HepG2 (cell line): ENCODE measurements around the gene ENO1. TPM values are rescaled to one million over a fixed set of nuclear protein-coding genes. Genes with fewer than 3 reads are reported as not detected.

Experiments used
- MED8 ChIP-seq: sonication (generic); formaldehyde crosslinking; IDR thresholded peaks from 2 replicates; pipeline ENCODE4 v1.8.1; 2023; ENCODE audit warnings: mild to moderate bottlenecking, missing genetic modification reagents; ENCODE audit not compliant: insufficient replicate concordance
- NRL ChIP-seq: sonication (generic); formaldehyde crosslinking; IDR thresholded peaks from 2 replicates; pipeline ENCODE4 v1.5.0; 2020; ENCODE audit warnings: missing genetic modification reagents, mild to moderate bottlenecking, moderate library complexity, borderline replicate concordance
- POLR2AphosphoS5 ChIP-seq: IDR thresholded peaks from 2 replicates; pipeline ENCODE4 v1.6.1; 2012; ENCODE audit warnings: low read depth, low read length
- POLR2G ChIP-seq: fragments of 200-400 bp; formaldehyde crosslinking; IDR thresholded peaks from 2 replicates; pipeline ENCODE4 v1.6.1; 2018; ENCODE audit warnings: mild to moderate bottlenecking, low read depth, low read length, moderate library complexity
- polyA plus RNA-seq, 8 experiments: library from polyadenylated mRNA; depleted of rRNA in 3 of 8; stranded (reverse) in 7 of 8; unstranded in 1 of 8; fragments of >200 nt; fragmentation: Illumina TruSeq in 4 of 8; extraction: Trizol in 4 of 8; gene quantifications; 2 replicates each; pipeline versions ENCODE4 v1.2.1 to v1.2.3, GENCODE V29; 2011 to 2016; ENCODE audit warnings: low read depth in 4 of 8, missing spikeins in 1 of 8, mixed read lengths in 1 of 8; ENCODE audit not compliant: insufficient read depth in 1 of 8
- total RNA-seq, 5 experiments: library from RNA; depleted of rRNA; stranded (reverse); fragments of >200 nt; fragmentation: Illumina TruSeq; extraction: Trizol; gene quantifications; 2 replicates each; pipeline ENCODE4 v1.2.3, GENCODE V29; 2016; ENCODE audit warnings: low read depth in 1 of 5
- TF ChIP-seq, protein P1 (sequence below): sonication (generic); formaldehyde crosslinking; conservative IDR thresholded peaks from 2 replicates; pipeline ENCODE4 v1.8.0; 2022; ENCODE audit warnings: missing genetic modification reagents
- TF ChIP-seq, protein P2 (sequence below): IDR thresholded peaks from 2 replicates; pipeline ENCODE4 v1.6.1; 2012; ENCODE audit warnings: low read length, improper control_type of control experiment

The ENO1 gene
- total and polyA plus RNA-seq, 2 of the 13 experiments (the other 11 are each of a cell fraction or from before 2014, with no cell fraction given), result 1,559 to 3,103 TPM

DNA sequence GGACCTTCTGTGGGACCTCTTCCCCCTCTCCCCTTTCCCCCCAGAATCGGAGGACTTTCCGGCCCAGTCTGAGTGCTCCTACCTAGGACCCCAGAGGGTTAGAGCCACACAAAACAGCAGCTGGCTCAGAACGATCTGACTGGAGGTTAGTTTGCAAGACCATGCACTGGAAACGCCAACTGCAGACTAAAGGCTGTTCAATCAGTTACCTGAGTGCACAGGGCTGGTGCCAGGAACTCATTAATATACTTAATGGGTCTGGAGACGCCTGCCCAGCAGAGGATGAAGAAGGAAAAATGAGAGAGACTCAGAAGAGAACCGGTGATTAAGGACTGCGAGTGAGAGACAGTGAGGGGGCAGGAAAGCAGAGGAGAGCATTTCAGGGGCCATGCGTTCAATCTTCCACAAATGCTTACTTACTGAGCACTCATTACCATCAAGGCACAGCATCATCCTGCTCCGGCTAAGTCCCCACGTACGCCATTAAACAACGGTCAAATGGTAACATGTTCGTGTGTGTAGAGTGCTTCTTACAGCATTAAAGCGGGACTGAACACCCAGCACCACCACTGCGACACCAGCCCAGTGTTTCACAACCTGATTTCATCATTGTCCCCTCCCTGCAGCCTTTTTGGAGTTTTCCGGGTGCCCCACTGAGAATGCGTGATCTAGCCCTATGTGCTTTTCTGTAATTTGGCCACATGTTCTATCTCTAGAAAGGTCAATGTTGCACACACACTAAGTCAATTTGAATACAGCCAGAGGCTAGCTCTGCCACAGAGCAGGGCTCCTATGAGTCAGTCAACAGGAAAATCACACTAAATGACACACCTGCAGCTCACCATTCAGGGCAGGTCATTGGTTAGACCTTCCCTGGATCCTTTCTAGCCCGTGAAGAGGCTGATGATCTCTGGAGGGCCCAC is 7.6 kb downstream of the ENO1 start (continued):
- TF ChIP-seq, protein P1, sequence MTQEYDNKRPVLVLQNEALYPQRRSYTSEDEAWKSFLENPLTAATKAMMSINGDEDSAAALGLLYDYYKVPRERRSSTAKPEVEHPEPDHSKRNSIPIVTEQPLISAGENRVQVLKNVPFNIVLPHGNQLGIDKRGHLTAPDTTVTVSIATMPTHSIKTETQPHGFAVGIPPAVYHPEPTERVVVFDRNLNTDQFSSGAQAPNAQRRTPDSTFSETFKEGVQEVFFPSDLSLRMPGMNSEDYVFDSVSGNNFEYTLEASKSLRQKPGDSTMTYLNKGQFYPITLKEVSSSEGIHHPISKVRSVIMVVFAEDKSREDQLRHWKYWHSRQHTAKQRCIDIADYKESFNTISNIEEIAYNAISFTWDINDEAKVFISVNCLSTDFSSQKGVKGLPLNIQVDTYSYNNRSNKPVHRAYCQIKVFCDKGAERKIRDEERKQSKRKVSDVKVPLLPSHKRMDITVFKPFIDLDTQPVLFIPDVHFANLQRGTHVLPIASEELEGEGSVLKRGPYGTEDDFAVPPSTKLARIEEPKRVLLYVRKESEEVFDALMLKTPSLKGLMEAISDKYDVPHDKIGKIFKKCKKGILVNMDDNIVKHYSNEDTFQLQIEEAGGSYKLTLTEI (CRISPR knock-in tag), result no peak
- TF ChIP-seq POLR2AphosphoS5 (peak; percentile 15), NRL (no peak), POLR2G (peak; percentile 70; the same call in 1 of the 2 replicates), MED8 (CRISPR knock-in tag) (peak; percentile 44)
- TF ChIP-seq, protein P2, sequence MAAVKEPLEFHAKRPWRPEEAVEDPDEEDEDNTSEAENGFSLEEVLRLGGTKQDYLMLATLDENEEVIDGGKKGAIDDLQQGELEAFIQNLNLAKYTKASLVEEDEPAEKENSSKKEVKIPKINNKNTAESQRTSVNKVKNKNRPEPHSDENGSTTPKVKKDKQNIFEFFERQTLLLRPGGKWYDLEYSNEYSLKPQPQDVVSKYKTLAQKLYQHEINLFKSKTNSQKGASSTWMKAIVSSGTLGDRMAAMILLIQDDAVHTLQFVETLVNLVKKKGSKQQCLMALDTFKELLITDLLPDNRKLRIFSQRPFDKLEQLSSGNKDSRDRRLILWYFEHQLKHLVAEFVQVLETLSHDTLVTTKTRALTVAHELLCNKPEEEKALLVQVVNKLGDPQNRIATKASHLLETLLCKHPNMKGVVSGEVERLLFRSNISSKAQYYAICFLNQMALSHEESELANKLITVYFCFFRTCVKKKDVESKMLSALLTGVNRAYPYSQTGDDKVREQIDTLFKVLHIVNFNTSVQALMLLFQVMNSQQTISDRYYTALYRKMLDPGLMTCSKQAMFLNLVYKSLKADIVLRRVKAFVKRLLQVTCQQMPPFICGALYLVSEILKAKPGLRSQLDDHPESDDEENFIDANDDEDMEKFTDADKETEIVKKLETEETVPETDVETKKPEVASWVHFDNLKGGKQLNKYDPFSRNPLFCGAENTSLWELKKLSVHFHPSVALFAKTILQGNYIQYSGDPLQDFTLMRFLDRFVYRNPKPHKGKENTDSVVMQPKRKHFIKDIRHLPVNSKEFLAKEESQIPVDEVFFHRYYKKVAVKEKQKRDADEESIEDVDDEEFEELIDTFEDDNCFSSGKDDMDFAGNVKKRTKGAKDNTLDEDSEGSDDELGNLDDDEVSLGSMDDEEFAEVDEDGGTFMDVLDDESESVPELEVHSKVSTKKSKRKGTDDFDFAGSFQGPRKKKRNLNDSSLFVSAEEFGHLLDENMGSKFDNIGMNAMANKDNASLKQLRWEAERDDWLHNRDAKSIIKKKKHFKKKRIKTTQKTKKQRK, result no peak
